ENCODE results near the gene RCSD1.

DNA sequence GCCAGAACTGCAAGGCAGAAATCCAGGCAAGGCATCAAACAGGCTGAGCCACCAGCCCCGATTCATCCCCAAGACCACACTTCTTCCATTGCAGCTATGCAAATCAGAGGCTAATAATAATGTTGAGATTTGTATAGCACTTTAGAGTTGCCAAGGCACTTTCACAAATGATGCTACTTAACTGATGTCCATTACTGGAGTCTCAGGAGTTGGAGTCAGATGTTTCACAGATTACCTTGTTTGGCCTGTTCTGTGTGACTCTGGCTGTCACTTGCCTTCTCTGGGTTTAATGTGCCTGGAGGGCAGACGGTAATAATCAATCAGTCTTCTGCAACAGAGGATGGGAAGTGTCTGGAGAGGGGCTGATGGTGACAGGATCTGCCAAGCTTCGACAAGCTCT is 51.0 kb downstream of the RCSD1 start:
- TF ChIP-seq CTCF (conservative IDR thresholded peaks at IDR 0.05; ENCODE audit: low read length), result no peak
- no peak for TF ChIP-seq EZH2phosphoT487 (IDR thresholded peaks at IDR 0.05; ENCODE audit: borderline replicate concordance)
